ENCODE results near the gene EXD2. TPM values are rescaled to one million over a fixed set of nuclear protein-coding genes. Genes with fewer than 3 reads are reported as not detected.

The EXD2 gene
- total RNA-seq, 6 donors from 2014 or later = 18.4 to 30.4 (median 21.1) TPM

GRCh38 chr14:69231486-69231885 lies 40.2 kb downstream of the EXD2 start:
- Histone ChIP-seq H3K4me1 (no peaks in the 10 kb centered on the region), H3K27ac (no peak overlapping the region), H3K36me3 (peaks cover 3 to 55% (median 21%) of the 10 kb centered on the region in 4 donors), H3K4me3 (no peak overlapping the region), H3K9me3 (no peaks in the 10 kb centered on the region), H3K27me3 (no peaks in the 10 kb centered on the region)
- no peak for DNase-seq
- ATAC-seq (ENCODE audit: low FRiP score in 2 of 2) = no peak
- TF ChIP-seq POLR2AphosphoS5 (IDR thresholded peaks at IDR 0.05) (no peak), EP300 (IDR thresholded peaks at IDR 0.05) (no peak), CTCF (IDR thresholded peaks at IDR 0.05) (no peak)
- WGBS, 2 donors = 59 to 73% methylated on average over 2 of the region's 2 CpGs

GRCh38 chr14:69232388-69232787 lies 41.1 kb downstream of the EXD2 start:
- WGBS, 2 donors = 94% methylated on average over 3 of the region's 3 CpGs
- H3K4me1 ChIP-seq = no peaks in the 10 kb centered on the region

GRCh38 chr14:69234106-69234505 lies 42.8 kb downstream of the EXD2 start:
- Histone ChIP-seq H3K9me3 (no peaks in the 10 kb centered on the region), H3K27ac (no peak overlapping the region), H3K4me1 (no peaks in the 10 kb centered on the region), H3K27me3 (no peaks in the 10 kb centered on the region), H3K4me3 (no peak overlapping the region), H3K36me3 (peaks cover 16 to 76% (median 41%) of the 10 kb centered on the region in 4 donors)
- TF ChIP-seq POLR2AphosphoS5 (IDR thresholded peaks at IDR 0.05) (no peak), EP300 (IDR thresholded peaks at IDR 0.05) (no peak), POLR2A (IDR thresholded peaks at IDR 0.05) (no peak), CTCF (IDR thresholded peaks at IDR 0.05) (no peak)
- DNase-seq (no peak), ATAC-seq (ENCODE audit: low FRiP score in 2 of 2) (no peak)

More at GRCh38 chr14:69232388-69232787, 41.1 kb downstream of the EXD2 start:
- DNase-seq (no peak), ATAC-seq (ENCODE audit: low FRiP score in 2 of 2) (no peak)
- no peaks in the 10 kb centered on the region for H3K9me3 ChIP-seq
- no peaks in the 10 kb centered on the region for H3K27me3 ChIP-seq
- H3K4me3 ChIP-seq = no peak overlapping the region
- TF ChIP-seq POLR2AphosphoS5 (IDR thresholded peaks at IDR 0.05) = no peak
- H3K27ac ChIP-seq = no peak overlapping the region
- peaks cover 3 to 64% (median 27%) of the 10 kb centered on the region in 4 donors for H3K36me3 ChIP-seq

GRCh38 chr14:69235708-69236107 lies 44.4 kb downstream of the EXD2 start:
- Histone ChIP-seq H3K27me3 (no peaks in the 10 kb centered on the region), H3K27ac (no peak overlapping the region), H3K4me1 (no peaks in the 10 kb centered on the region), H3K36me3 (peaks cover 20 to 77% (median 38%) of the 10 kb centered on the region in 4 donors), H3K9me3 (no peaks in the 10 kb centered on the region), H3K4me3 (no peak overlapping the region)
- no peak for TF ChIP-seq POLR2AphosphoS5 (IDR thresholded peaks at IDR 0.05)
- no peak for TF ChIP-seq POLR2A (IDR thresholded peaks at IDR 0.05)
- TF ChIP-seq EP300 (IDR thresholded peaks at IDR 0.05) = no peak
- no peak for TF ChIP-seq CTCF (IDR thresholded peaks at IDR 0.05)
- WGBS, 2 donors = 100% methylated on average over 1 of the region's 1 CpG
- ATAC-seq (ENCODE audit: low FRiP score in 2 of 2) (no peak), DNase-seq (no peak)

DNA sequence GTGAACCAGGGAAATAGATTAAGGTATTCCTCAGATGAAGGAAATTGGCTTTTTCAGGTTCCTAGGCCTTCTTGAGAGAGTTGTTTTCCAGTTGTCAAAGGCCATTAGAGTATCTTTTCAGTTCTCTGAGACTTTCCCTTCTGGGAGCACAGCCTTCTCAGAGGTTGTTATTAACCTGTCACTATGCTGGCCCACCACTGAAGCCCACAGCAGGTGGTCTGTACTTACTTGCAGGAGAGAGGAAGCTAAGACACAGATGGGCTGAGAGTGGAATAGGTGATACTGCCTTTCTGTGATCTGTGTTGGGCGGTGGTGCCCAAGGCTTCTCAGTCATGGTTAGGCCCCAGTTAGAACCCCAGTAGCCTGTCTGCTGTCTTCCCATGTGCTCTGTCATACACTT lies 45.8 kb downstream of the EXD2 start:
- TF ChIP-seq EP300 (IDR thresholded peaks at IDR 0.05) (no peak), POLR2AphosphoS5 (IDR thresholded peaks at IDR 0.05) (no peak), POLR2A (IDR thresholded peaks at IDR 0.05) (no peak), CTCF (IDR thresholded peaks at IDR 0.05) (no peak)
- H3K4me3 ChIP-seq = no peak overlapping the region
- DNase-seq (no peak), ATAC-seq (ENCODE audit: low FRiP score in 2 of 2) (no peak)
- H3K27me3 ChIP-seq = no peaks in the 10 kb centered on the region
- H3K36me3 ChIP-seq = peaks cover 20 to 75% (median 40%) of the 10 kb centered on the region in 4 donors
- H3K9me3 ChIP-seq = no peaks in the 10 kb centered on the region
- no peak overlapping the region for H3K27ac ChIP-seq
- no peaks in the 10 kb centered on the region for H3K4me1 ChIP-seq
- 95 to 100% methylated on average over 1 of the region's 1 CpG for whole genome bisulfite sequencing, 2 donors

All from upper lobe of left lung (tissue), 6 donors.